Hepatic stellate cell (primary cell): ENCODE measurements around the gene DLX1.
A peak's percentile ranks its signal among the peaks of the same experiment; 100 is the strongest.
"Not testable (repeated sequence)": the region's sequence is repeated elsewhere in the genome, so short reads cannot be mapped to it uniquely, and the experiment has no call there.

Source experiments
- DNase-seq: peaks from one replicate; pipeline ENCODE4 v3.0.0; 2011; ENCODE audit warnings: low spot score

The DLX1 gene

DNA sequence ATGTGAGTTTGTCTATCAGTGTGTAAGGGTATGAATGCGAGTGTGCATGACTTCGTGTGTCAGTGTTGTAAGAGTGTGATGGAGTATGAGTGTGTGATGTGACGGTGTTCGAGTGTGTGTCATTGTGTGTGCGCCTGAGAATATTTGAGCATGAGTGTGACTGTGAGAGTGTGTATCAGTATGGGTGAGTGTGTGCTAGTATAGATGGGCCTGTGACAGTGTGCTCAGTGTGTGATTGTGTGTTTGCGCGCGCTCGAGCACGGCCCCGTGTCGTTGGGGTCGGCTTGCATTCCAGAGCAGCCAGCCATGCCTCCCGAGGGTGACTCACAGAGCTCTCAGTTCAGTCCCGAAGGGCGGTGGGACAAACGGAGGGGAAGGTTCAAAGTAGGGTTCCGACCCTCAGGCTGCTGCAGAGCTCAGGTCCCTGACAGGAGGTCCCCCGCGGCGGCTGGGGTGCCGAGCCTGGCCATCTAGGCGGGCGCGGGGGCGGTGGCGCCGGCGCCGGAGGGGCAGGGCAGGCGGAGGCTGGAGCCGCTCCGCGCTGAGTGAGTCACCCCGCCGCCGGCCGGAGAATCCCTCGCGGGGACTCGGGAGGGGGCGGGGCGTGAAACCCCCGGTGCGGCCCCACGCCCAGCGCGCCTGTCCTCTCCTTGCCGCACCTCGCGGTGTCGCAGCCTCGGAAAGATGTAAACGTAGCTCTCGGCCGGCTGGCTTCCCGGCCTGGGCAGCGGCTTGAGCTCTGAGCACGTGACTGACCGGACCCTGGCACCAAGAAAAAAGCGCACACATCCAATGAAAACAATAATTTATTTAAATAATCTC, 13.6 kb downstream of the DLX1 start:
- DNase-seq, result peak; percentile 86

DNA sequence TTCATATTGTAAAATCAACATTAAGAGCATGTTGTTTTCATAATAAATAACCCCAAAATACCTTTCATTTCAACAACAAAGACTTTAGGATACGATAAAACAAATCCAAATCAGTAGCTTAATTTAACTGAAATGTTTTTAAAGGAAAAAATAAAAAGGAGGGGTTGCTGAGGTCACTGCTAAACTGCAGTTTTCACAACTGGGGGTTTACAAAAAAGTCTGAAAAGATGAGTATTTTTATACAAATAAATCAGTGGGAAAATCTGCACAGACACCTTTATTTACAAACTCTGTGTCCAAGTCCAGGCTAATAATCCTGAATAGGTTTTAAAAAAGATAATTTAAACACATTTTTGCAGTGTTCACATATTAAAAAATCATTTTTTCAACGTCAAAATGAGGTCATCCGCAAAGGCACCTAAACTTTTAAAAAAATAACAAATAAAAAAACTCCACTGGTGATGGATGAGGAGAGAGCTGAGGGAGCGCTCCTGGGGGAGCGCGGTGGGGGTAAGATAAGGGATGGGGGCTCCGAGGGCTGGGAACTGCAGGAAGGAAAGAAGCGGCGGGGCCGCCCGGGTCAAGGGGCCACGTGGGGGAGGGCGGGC, 14.3 kb downstream of the DLX1 start:
- no peak for DNase-seq

DNA sequence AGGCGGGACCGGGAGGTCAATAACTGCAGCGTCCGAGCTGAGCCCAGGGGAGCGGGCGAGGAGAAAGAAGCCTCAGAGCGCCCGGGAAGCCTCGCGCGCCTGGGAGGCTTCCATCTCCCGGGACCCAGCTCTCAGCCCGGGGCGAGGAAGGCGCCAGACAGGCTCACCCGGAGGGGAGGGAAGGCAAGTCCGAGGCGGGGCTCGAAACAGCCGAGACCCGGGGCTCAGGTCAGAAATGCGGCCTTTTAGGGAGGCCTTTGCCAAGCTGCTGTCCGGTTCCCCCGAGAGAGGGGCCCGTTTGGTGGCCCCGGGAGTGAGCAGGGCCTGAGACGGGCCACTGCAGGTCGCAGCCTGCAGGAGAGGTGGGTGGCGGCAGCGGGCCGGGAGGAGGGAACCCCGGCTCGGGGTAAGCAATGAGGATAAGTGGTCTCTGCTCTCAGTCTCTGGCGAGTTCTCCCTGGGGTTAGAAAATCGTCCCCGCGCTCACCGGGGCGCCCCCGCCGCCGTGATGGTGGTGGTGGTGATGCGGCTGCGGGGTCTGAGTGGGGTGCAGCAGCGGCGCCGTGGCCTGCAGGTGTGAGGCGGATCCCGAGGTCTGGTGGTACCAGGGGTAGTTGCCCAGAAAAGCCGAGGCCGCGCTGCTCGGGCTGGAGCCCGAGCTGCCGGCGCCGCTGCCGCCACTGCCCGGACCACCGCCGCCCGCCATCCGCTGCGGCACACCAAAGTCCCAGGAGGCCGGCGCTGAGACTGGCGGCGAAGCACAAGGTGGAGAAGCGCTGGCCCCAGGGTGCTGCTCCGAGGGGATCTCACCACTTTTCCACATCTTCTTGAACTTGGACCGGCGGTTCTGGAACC, 15.0 kb downstream of the DLX1 start:
- DNase-seq, result no peak

DNA sequence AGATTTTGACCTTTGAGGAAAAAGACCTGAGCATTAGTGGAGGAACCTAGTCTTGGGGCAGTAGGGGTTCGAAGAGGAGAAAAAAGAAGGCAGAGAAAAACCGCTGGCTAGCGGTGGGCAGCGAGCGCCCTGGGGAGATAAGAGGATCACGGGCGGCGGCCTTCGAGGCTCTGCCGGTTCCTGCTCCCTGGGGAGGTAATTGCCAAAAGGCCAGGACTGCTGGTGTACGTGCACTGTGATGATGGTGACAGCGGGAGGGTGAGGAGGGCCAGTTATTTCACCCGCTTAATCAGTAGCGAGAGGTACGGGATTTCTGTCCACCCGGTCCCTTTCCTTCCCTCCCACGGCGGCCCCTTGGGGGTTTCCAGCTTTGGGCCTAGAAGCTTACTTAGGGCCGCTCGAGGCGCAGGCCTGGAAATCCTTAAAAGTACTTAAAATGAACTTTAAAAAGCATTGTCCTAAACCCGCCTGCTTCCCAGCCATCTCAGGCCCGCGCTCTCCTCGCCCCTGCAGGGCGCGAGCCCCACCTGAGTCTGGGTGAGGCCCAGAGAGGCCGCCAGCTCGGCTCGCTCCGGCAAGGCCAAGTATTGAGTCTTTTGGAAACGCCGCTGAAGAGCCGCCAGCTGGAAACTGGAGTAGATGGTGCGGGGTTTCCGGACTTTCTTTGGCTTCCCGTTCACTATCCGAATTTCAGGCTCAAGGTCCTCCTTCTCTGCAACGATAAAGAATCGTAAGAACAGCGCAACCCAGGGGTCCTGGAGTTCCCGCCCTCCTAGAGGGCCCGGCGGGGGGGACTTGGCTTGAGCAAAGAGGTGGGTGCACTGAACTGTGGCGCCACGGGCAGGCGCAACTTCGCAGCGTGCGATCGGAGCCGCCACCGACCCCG, 15.9 kb downstream of the DLX1 start:
- DNase-seq, result no peak

- no peak for DNase-seq
Measured at GRCh38 chr2:172101821-172102390, 16.6 kb downstream of the DLX1 start.

GRCh38 chr2:172102391-172103359, 17.4 kb downstream of the DLX1 start, which contains the start of gene DLX2:
TSS of gene DLX2 (minus strand) at chr2:172102900. CDS start at chr2:172102538, 362 bp downstream.
- DNase-seq, result peak; percentile 95

GRCh38 chr2:172103471-172104272, 18.4 kb downstream of the DLX1 start:
- peak; percentile 88 for DNase-seq

DNA sequence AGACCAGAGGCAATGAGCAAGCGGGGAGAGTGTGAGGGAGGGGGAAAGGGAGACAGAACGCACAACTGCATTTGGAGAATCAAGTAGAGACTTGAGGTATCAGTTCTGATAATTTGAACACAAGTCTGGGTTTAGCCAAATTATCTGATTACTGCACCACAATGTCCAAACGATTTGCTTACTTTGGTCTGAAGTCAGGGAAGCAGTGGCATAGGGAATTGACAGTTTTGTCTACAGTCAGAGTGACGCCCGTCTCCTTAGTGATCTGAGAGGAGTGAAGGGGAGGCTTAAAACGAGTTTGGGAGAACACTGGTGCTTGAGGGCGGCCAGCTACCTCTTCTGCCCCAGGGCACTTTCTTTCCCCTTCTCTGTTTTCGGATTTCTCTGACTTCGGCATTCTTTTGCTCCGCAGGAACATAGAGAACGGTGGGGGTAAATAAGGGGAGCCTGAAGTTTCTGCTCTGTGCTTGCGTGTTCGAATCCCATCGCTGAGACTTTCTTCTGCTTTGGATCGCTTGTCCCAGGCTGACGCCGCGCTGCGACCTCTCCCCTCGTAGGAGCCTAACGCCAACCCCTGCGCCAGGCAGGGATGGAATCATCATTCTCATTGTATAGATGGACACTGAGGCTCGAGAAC, 20.3 kb downstream of the DLX1 start:
- DNase-seq, result no peak

- DNase-seq, result peak; percentile 84
Measured at GRCh38 chr2:172106108-172106961, 21.0 kb downstream of the DLX1 start.

- no peak for DNase-seq
Measured at GRCh38 chr2:172107690-172108586, 22.6 kb downstream of the DLX1 start.

- no peak for DNase-seq
Measured at GRCh38 chr2:172108587-172108930, 23.3 kb downstream of the DLX1 start.

DNA sequence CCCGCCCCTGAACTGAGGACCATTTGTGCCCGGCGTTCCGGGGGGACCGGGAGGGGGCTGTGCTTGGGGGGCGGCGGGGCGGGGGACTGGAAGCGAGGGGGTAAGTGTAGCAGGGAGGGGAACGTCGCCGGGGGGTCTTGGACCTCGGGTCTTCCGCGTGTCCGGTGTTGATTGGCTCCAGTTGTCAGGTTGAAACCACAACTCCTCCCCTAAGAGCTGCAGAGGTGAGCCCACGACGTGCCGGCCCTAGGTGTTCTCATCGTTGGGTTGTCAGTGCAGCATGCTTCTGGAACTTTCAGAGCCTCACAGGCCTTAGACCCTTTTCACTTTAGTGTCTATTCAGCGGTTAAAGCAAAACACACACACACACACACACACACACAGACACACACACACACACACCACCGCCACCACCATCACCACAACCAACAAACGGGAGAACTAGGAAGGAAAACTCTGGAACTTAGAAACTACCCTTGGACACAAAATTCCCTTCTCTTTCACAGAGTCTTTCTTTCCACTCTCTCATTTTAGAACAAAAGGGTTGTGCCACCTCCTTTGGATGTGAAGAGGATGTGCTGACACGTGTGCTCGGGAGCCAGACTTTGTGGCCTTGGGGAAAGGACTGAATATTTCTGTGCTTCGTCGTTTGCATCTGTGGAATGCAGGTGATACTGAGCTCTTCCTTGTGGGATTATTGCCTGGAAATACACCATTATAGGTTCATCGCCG, 24.1 kb downstream of the DLX1 start:
- no peak for DNase-seq

DNA sequence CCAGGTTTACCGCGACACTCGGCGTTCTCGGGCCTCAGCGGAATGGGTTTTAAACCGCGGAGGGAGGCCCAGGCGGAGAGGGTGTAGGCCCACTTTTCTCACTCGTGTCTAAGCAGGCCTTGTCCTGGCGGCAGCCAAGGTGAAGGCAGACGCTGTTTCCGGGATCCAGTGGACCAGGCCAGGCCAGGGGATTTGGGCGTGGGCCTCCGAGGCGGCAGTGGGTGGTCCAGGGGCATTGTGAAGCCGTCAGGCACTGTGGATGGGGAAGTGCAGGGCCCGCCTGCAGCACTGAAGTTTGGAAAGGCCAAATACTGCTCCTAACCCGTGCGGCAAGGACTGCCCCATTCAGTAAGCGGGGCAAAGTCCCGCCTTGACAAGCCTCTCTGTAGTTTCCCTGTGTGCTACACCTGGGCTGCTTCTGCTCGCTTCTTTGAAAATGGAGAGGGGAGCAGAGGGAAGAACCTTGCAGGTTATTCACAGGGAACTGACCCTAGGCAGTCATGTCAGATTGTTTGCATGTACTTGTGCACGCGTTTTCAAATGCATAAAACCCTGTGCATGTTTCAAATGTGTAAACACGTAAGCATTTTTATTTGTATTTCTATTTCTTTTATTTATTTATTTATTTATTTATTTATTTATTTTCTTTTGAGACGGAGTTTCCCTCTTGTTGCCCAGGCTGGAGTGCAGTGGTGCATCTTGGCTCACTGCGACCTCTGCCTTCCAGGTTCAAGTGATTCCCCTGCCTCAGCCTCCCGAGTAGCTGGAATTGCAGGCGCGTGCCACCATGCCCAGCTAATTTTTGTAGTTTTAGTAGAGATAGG, 24.9 kb downstream of the DLX1 start:
- DNase-seq, result no peak

GRCh38 chr2:172113617-172114016, 28.3 kb downstream of the DLX1 start:
- DNase-seq, result no peak

GRCh38 chr2:172114176-172114575, 28.9 kb downstream of the DLX1 start:
- DNase-seq, result not testable (repeated sequence)
